ENCODE data around the gene AATK.
A peak's percentile ranks its signal among the peaks of the same experiment; 100 is the strongest.

Gene AATK

GRCh38 chr17:81069135-81069645 lies 96.8 kb downstream of the AATK start:
- no peak for DNase-seq (ENCODE audit: low read depth)
- H3K4me3 ChIP-seq (ENCODE audit: low read depth, low read length), result no peak overlapping the region

GRCh38 chr17:81068411-81069134 lies 97.4 kb downstream of the AATK start:
- DNase-seq (ENCODE audit: low read depth), result no peak
- no peak overlapping the region for H3K4me3 ChIP-seq (ENCODE audit: low read depth, low read length)

DNA sequence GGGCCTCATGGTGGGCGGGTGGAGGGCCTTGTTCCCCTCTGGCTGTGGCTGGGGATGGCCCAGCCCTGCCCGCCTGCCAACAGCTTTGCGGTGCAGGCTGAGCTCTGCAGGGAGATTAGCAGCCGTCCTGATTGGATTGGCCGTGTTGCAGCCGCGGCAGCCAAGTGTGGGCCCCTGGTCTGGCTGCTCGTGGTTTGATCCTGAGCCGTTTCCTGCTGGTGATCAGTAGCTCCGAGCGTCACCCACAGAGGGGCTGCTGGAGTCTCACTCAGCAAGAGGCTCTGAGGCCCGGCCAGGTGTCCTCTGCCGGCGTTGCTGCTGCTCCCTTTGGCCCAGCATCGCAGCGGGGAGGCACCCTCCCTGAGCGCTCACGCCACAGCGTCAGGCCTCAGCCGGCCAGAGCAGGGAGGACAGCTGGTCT lies 98.6 kb downstream of the AATK start:
- DNase-seq (ENCODE audit: low read depth), result peak; percentile 28
- H3K4me3 ChIP-seq (ENCODE audit: low read depth, low read length), result no peak overlapping the region
